HG03060 (cell line): ENCODE results near the gene KRT7.
"Not testable (repeated sequence)": the region's sequence is repeated elsewhere in the genome, so short reads cannot be mapped to it uniquely, and the experiment has no call there.

Source experiments
- ATAC-seq: cut with Tn5 transposase; IDR thresholded peaks from one replicate; pipeline ENCODE4 v1.9.1; 2021; ENCODE audit warnings: low read depth, moderate number of reproducible peaks; ENCODE audit not compliant: unreplicated experiment

KRT7 gene

GRCh38 chr12:52253391-52254179 lies 20.5 kb downstream of the KRT7 start:
- no peak for ATAC-seq

- ATAC-seq, result no peak
These were observed 21.3 kb downstream of the KRT7 start for GRCh38 chr12:52254180-52254964.

GRCh38 chr12:52254965-52255751 lies 22.1 kb downstream of the KRT7 start:
- no peak for ATAC-seq

- ATAC-seq, result no peak
These were observed 23.0 kb downstream of the KRT7 start for GRCh38 chr12:52255926-52256583.

GRCh38 chr12:52256584-52256935 lies 23.5 kb downstream of the KRT7 start:
- no peak for ATAC-seq

- no peak for ATAC-seq
These were observed 24.1 kb downstream of the KRT7 start for GRCh38 chr12:52257074-52257551.

GRCh38 chr12:52257922-52258321 lies 24.9 kb downstream of the KRT7 start:
- ATAC-seq, result not testable (repeated sequence)

- no peak for ATAC-seq
These were observed 25.4 kb downstream of the KRT7 start for GRCh38 chr12:52258335-52258901.

GRCh38 chr12:52259657-52260243 lies 26.7 kb downstream of the KRT7 start:
- no peak for ATAC-seq

- no peak for ATAC-seq
These were observed 27.5 kb downstream of the KRT7 start for GRCh38 chr12:52260361-52261207.

GRCh38 chr12:52261208-52261484 lies 28.1 kb downstream of the KRT7 start:
- no peak for ATAC-seq

- ATAC-seq, result no peak
These were observed 29.2 kb downstream of the KRT7 start for GRCh38 chr12:52262286-52262685.

GRCh38 chr12:52263761-52264434 lies 30.9 kb downstream of the KRT7 start:
- no peak for ATAC-seq

- no peak for ATAC-seq
These were observed 31.4 kb downstream of the KRT7 start for GRCh38 chr12:52264435-52264825.

- no peak for ATAC-seq
These were observed 33.5 kb downstream of the KRT7 start for GRCh38 chr12:52266514-52266913.

GRCh38 chr12:52267266-52267665 lies 34.2 kb downstream of the KRT7 start:
- no peak for ATAC-seq

- no peak for ATAC-seq
These were observed 34.7 kb downstream of the KRT7 start for GRCh38 chr12:52267699-52268098.

GRCh38 chr12:52268212-52268611 lies 35.2 kb downstream of the KRT7 start:
- no peak for ATAC-seq
